GM23338 (cell line): ENCODE results near the gene PTH.

Experiments
- EZH2 ChIP-seq: fragments of 200-600 bp; sonication (generic); IDR thresholded peaks from one replicate; pipeline ENCODE4 v1.8.0; 2017; ENCODE audit warnings: antibody characterized with exemption, mild to moderate bottlenecking, low read depth; ENCODE audit not compliant: unreplicated experiment
- NANOG ChIP-seq: IDR thresholded peaks from 2 replicates; pipeline ENCODE4 v1.6.1; 2016; ENCODE audit warnings: antibody characterized with exemption, borderline replicate concordance
- TF ChIP-seq, protein P1 (sequence below): IDR thresholded peaks from one replicate; pipeline ENCODE4 v1.6.1; 2018; ENCODE audit warnings: antibody characterized with exemption; ENCODE audit not compliant: unreplicated experiment
- TF ChIP-seq, protein P2 (sequence below), 2 experiments: fragments of 200-600 bp in 1 of 2; sonication (generic) in 1 of 2; conservative IDR thresholded peaks; 2 replicates each; pipeline versions ENCODE4 v1.5.1 to v1.6.1; 2016 to 2017; ENCODE audit warnings: antibody characterized with exemption in 2 of 2, low read depth in 2 of 2, mild to moderate bottlenecking in 2 of 2, moderate library complexity in 1 of 2

DNA sequence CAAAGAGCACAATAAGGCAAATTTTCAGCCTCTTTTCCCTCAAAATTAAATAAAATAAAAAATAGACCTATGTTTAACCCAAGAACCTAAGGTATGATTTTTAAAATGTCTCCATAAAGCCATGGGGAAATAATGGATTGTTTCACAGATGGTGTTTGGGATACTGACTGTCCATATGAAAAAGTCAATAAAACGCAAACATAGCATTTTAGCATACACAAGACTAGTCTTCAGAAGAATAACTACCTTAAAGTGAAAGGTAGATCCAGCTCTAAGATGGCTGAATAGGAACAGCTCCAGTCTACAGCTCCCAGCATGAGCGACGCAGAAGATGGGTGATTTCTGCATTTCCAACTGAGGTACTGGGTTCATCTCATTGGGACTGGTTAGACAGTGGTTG lies 16.1 kb downstream of the PTH start:
- TF ChIP-seq, protein P1, sequence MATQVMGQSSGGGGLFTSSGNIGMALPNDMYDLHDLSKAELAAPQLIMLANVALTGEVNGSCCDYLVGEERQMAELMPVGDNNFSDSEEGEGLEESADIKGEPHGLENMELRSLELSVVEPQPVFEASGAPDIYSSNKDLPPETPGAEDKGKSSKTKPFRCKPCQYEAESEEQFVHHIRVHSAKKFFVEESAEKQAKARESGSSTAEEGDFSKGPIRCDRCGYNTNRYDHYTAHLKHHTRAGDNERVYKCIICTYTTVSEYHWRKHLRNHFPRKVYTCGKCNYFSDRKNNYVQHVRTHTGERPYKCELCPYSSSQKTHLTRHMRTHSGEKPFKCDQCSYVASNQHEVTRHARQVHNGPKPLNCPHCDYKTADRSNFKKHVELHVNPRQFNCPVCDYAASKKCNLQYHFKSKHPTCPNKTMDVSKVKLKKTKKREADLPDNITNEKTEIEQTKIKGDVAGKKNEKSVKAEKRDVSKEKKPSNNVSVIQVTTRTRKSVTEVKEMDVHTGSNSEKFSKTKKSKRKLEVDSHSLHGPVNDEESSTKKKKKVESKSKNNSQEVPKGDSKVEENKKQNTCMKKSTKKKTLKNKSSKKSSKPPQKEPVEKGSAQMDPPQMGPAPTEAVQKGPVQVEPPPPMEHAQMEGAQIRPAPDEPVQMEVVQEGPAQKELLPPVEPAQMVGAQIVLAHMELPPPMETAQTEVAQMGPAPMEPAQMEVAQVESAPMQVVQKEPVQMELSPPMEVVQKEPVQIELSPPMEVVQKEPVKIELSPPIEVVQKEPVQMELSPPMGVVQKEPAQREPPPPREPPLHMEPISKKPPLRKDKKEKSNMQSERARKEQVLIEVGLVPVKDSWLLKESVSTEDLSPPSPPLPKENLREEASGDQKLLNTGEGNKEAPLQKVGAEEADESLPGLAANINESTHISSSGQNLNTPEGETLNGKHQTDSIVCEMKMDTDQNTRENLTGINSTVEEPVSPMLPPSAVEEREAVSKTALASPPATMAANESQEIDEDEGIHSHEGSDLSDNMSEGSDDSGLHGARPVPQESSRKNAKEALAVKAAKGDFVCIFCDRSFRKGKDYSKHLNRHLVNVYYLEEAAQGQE, result no peak
- no peak for TF ChIP-seq NANOG
- TF ChIP-seq, protein P2, sequence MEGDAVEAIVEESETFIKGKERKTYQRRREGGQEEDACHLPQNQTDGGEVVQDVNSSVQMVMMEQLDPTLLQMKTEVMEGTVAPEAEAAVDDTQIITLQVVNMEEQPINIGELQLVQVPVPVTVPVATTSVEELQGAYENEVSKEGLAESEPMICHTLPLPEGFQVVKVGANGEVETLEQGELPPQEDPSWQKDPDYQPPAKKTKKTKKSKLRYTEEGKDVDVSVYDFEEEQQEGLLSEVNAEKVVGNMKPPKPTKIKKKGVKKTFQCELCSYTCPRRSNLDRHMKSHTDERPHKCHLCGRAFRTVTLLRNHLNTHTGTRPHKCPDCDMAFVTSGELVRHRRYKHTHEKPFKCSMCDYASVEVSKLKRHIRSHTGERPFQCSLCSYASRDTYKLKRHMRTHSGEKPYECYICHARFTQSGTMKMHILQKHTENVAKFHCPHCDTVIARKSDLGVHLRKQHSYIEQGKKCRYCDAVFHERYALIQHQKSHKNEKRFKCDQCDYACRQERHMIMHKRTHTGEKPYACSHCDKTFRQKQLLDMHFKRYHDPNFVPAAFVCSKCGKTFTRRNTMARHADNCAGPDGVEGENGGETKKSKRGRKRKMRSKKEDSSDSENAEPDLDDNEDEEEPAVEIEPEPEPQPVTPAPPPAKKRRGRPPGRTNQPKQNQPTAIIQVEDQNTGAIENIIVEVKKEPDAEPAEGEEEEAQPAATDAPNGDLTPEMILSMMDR (conservative IDR thresholded peaks at IDR 0.05; ENCODE audit: low read depth in 2 of 2), result no peak
- no peak for TF ChIP-seq EZH2
